HepG2 (cell line): ENCODE data around the gene KIF13A. TPM values are rescaled to one million over a fixed set of nuclear protein-coding genes. Genes with fewer than 3 reads are reported as not detected.

Experiments used
- ATAD3A ChIP-seq: sonication (generic); formaldehyde crosslinking; IDR thresholded peaks from 2 replicates; pipeline ENCODE4 v1.4.0; 2020; ENCODE audit warnings: missing genetic modification reagents
- CEBPB ChIP-seq: IDR thresholded peaks from 2 replicates; pipeline ENCODE4 v1.6.1; 2011; ENCODE audit warnings: low read depth, low read length, improper control_type of control experiment, borderline replicate concordance
- CHD2 ChIP-seq: IDR thresholded peaks from 2 replicates; pipeline ENCODE4 v1.6.1; 2011; ENCODE audit warnings: low read depth, low read length, improper control_type of control experiment
- ETV5 ChIP-seq: IDR thresholded peaks from 2 replicates; pipeline ENCODE4 v1.6.1; 2018; ENCODE audit warnings: missing biosample characterization, missing genetic modification reagents, inconsistent platforms, borderline replicate concordance
- HNF4G ChIP-seq, 2 experiments: sonication (generic) in 1 of 2; formaldehyde crosslinking in 1 of 2; IDR thresholded peaks; 2 replicates each; pipeline versions ENCODE4 v1.4.0 to v1.6.1; 2011 to 2020; ENCODE audit warnings: borderline replicate concordance in 2 of 2, low read depth in 2 of 2, mild to moderate bottlenecking in 2 of 2, low read length in 1 of 2, missing genetic modification reagents in 1 of 2, moderate library complexity in 1 of 2
- ONECUT2 ChIP-seq: sonication (generic); formaldehyde crosslinking; IDR thresholded peaks from 2 replicates; pipeline ENCODE4 v1.4.0; 2020; ENCODE audit warnings: missing genetic modification reagents
- PHF8 ChIP-seq: sonication (generic); formaldehyde crosslinking; IDR thresholded peaks from 2 replicates; pipeline ENCODE4 v1.5.0; 2020; ENCODE audit warnings: missing genetic modification reagents
- SOX13 ChIP-seq, 3 experiments: fragments of 450-650 bp in 1 of 3; sonication (generic) in 1 of 3; formaldehyde crosslinking in 1 of 3; IDR thresholded peaks in 2 of 3; conservative IDR thresholded peaks in 1 of 3; 2 replicates each; pipeline versions ENCODE4 v1.5.0 to v1.6.1; 2016 to 2020; ENCODE audit warnings: antibody characterized with exemption in 1 of 3, mild to moderate bottlenecking in 1 of 3, missing compliant biosample characterization in 1 of 3, missing genetic modification reagents in 1 of 3, moderate library complexity in 1 of 3
- TBX3 ChIP-seq: fragments of 450-650 bp; IDR thresholded peaks from 2 replicates; pipeline ENCODE4 v1.6.1; 2017; ENCODE audit warnings: antibody characterized with exemption, mild to moderate bottlenecking, inconsistent platforms, borderline replicate concordance
- ZFP41 ChIP-seq: sonication (generic); formaldehyde crosslinking; IDR thresholded peaks from 2 replicates; pipeline ENCODE4 v1.4.0; 2020; ENCODE audit warnings: mild to moderate bottlenecking, missing genetic modification reagents, borderline replicate concordance
- ZNF546 ChIP-seq: sonication (generic); formaldehyde crosslinking; conservative IDR thresholded peaks from 2 replicates; pipeline ENCODE4 v1.8.1; 2023; ENCODE audit warnings: mild to moderate bottlenecking, missing genetic modification reagents
- ZNF558 ChIP-seq: sonication (generic); formaldehyde crosslinking; IDR thresholded peaks from 2 replicates; pipeline ENCODE4 v1.9.0; 2022; ENCODE audit warnings: mild to moderate bottlenecking, missing genetic modification reagents, borderline replicate concordance
- ZNF713 ChIP-seq: sonication (generic); formaldehyde crosslinking; IDR thresholded peaks from 2 replicates; pipeline ENCODE4 v1.4.0; 2020; ENCODE audit warnings: mild to moderate bottlenecking, missing genetic modification reagents
- ZNF780A ChIP-seq: sonication (generic); formaldehyde crosslinking; IDR thresholded peaks from 2 replicates; pipeline ENCODE4 v1.8.0; 2022; ENCODE audit warnings: mild to moderate bottlenecking, missing genetic modification reagents, moderate library complexity
- polyA plus RNA-seq, 8 experiments: library from polyadenylated mRNA; depleted of rRNA in 3 of 8; stranded (reverse) in 7 of 8; unstranded in 1 of 8; fragments of >200 nt; fragmentation: Illumina TruSeq in 4 of 8; extraction: Trizol in 4 of 8; gene quantifications; 2 replicates each; pipeline versions ENCODE4 v1.2.1 to v1.2.3, GENCODE V29; 2011 to 2016; ENCODE audit warnings: low read depth in 4 of 8, missing spikeins in 1 of 8, mixed read lengths in 1 of 8; ENCODE audit not compliant: insufficient read depth in 1 of 8
- total RNA-seq, 5 experiments: library from RNA; depleted of rRNA; stranded (reverse); fragments of >200 nt; fragmentation: Illumina TruSeq; extraction: Trizol; gene quantifications; 2 replicates each; pipeline ENCODE4 v1.2.3, GENCODE V29; 2016; ENCODE audit warnings: low read depth in 1 of 5
- TF ChIP-seq, protein P1 (sequence below): sonication (generic); formaldehyde crosslinking; IDR thresholded peaks from 2 replicates; pipeline ENCODE4 v1.9.0; 2021; ENCODE audit warnings: missing genetic modification reagents, borderline replicate concordance
- TF ChIP-seq, protein P2 (sequence below): IDR thresholded peaks from 2 replicates; pipeline ENCODE4 v1.6.1; 2016; ENCODE audit warnings: missing genetic modification reagents, missing compliant biosample characterization
- TF ChIP-seq, protein P3 (sequence below): sonication (generic); formaldehyde crosslinking; IDR thresholded peaks from 2 replicates; pipeline ENCODE4 v1.4.0; 2020; ENCODE audit warnings: missing genetic modification reagents
- TF ChIP-seq, protein P4 (sequence below), 2 experiments: fragments of 450-650 bp in 1 of 2; sonication (generic) in 1 of 2; formaldehyde crosslinking; IDR thresholded peaks; 2 replicates each; pipeline versions ENCODE4 v1.5.0 to v1.8.0; 2020 to 2022; ENCODE audit warnings: mild to moderate bottlenecking in 1 of 2, missing genetic modification reagents in 1 of 2
- TF ChIP-seq, protein P5 (sequence below): sonication (generic); IDR thresholded peaks from 2 replicates; pipeline ENCODE4 v1.6.1; 2016; ENCODE audit warnings: low read depth, borderline replicate concordance

KIF13A gene
- total and polyA plus RNA-seq, 2 of the 13 experiments (the other 11 are each of a cell fraction or from before 2014, with no cell fraction given) = 21.1 to 37.2 TPM

DNA sequence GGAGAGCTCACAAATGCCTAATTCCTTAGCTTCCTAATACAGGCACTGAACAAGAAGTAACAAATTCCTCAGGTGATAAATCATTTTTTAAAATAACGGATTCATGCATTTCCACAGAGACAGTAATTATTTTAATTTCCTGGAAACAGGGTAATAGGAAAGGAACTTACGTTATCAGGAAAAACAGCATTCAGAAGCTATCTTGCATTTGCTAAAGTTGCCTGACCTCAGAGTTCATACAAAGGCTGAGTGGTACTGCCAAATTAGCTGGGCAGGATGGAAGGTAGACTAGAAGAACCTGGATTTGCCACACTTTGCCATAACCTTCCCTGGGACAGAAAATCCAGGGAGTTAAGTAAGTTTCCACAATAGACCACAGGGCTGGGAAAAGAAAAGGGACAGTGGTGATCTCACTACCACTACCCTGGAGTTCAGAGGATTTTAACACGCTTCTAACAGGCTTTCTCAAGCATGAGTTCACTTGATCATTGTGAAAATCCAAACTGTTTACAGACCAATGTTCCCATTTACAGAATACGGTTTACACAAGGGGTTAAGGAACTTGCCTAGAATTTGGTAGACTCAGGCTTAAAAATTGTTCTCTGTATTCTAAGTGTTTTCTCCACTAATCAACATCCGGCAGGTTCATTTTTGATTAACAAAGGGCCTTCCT lies 57.0 kb downstream of the KIF13A start (continued):
- TF ChIP-seq, protein P1, sequence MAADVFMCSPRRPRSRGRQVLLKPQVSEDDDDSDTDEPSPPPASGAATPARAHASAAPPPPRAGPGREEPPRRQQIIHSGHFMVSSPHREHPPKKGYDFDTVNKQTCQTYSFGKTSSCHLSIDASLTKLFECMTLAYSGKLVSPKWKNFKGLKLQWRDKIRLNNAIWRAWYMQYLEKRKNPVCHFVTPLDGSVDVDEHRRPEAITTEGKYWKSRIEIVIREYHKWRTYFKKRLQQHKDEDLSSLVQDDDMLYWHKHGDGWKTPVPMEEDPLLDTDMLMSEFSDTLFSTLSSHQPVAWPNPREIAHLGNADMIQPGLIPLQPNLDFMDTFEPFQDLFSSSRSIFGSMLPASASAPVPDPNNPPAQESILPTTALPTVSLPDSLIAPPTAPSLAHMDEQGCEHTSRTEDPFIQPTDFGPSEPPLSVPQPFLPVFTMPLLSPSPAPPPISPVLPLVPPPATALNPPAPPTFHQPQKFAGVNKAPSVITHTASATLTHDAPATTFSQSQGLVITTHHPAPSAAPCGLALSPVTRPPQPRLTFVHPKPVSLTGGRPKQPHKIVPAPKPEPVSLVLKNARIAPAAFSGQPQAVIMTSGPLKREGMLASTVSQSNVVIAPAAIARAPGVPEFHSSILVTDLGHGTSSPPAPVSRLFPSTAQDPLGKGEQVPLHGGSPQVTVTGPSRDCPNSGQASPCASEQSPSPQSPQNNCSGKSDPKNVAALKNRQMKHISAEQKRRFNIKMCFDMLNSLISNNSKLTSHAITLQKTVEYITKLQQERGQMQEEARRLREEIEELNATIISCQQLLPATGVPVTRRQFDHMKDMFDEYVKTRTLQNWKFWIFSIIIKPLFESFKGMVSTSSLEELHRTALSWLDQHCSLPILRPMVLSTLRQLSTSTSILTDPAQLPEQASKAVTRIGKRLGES (CRISPR knock-in tag) = no peak
- TF ChIP-seq, protein P2, sequence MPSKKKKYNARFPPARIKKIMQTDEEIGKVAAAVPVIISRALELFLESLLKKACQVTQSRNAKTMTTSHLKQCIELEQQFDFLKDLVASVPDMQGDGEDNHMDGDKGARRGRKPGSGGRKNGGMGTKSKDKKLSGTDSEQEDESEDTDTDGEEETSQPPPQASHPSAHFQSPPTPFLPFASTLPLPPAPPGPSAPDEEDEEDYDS (CRISPR knock-in tag) = peak; percentile 40; the same call in 1 of the 2 replicates
- TF ChIP-seq ZFP41 (CRISPR knock-in tag) (no peak), CEBPB (peak; percentile 19; the same call in 1 of the 2 replicates), ONECUT2 (no peak), ETV5 (CRISPR knock-in tag) (peak; percentile 60; the same call in 1 of the 2 replicates), SOX13 (IDR thresholded peaks at IDR 0.05) (no peak), SOX13 (CRISPR knock-in tag; conservative IDR thresholded peaks at IDR 0.05 in 1 of 2, IDR thresholded peaks at IDR 0.05 in 1 of 2) (peak in 1 of 2 experiments; percentile 66; a peak in 2 of 4 replicates), ZNF780A (CRISPR knock-in tag) (no peak), ZNF558 (CRISPR knock-in tag) (no peak), ZNF713 (CRISPR knock-in tag) (no peak), ATAD3A (CRISPR knock-in tag) (no peak), HNF4G (IDR thresholded peaks at IDR 0.05; ENCODE audit: borderline replicate concordance, low read depth, low read length) (peak; percentile 27; the same call in 1 of the 2 replicates), HNF4G (CRISPR knock-in tag; IDR thresholded peaks at IDR 0.05; ENCODE audit: borderline replicate concordance, low read depth) (no peak), PHF8 (CRISPR knock-in tag) (no peak), TBX3 (no peak), CHD2 (no peak), ZNF546 (CRISPR knock-in tag) (no peak)
- TF ChIP-seq, protein P3, sequence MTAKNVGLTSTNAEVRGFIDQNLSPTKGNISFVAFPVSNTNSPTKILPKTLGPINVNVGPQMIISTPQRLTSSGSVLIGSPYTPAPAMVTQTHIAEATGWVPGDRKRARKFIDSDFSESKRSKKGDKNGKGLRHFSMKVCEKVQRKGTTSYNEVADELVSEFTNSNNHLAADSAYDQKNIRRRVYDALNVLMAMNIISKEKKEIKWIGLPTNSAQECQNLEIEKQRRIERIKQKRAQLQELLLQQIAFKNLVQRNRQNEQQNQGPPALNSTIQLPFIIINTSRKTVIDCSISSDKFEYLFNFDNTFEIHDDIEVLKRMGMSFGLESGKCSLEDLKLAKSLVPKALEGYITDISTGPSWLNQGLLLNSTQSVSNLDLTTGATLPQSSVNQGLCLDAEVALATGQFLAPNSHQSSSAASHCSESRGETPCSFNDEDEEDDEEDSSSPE = no peak
- TF ChIP-seq, protein P4, sequence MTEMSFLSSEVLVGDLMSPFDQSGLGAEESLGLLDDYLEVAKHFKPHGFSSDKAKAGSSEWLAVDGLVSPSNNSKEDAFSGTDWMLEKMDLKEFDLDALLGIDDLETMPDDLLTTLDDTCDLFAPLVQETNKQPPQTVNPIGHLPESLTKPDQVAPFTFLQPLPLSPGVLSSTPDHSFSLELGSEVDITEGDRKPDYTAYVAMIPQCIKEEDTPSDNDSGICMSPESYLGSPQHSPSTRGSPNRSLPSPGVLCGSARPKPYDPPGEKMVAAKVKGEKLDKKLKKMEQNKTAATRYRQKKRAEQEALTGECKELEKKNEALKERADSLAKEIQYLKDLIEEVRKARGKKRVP (CRISPR knock-in tag; IDR thresholded peaks at IDR 0.05) = no peak
- TF ChIP-seq, protein P5, sequence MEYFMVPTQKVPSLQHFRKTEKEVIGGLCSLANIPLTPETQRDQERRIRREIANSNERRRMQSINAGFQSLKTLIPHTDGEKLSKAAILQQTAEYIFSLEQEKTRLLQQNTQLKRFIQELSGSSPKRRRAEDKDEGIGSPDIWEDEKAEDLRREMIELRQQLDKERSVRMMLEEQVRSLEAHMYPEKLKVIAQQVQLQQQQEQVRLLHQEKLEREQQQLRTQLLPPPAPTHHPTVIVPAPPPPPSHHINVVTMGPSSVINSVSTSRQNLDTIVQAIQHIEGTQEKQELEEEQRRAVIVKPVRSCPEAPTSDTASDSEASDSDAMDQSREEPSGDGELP = 0 out of 2 replicates have a peak, but pooled peaks have one; percentile 10
